AG04450 (cell line): ENCODE measurements around the gene PTGDS. TPM values are rescaled to one million over a fixed set of nuclear protein-coding genes. Genes with fewer than 3 reads are reported as not detected.
A peak's percentile ranks its signal among the peaks of the same experiment; 100 is the strongest.

Source experiments
- CTCF ChIA-PET: fragments of 300-600, 350-600 bp; formaldehyde crosslinking; extraction: SDS; loops from one replicate; lab custom pipeline; 2022; ENCODE audit warnings: antibody characterized with exemption, inconsistent platforms; lab: Charles Lee
- POLR2A ChIA-PET: fragments of 350-600 bp; formaldehyde crosslinking; extraction: SDS; loops from one replicate; lab custom pipeline; 2021; ENCODE audit warnings: antibody characterized with exemption, inconsistent platforms; lab: Yijun Ruan, JAX
- DNase-seq: peaks from one replicate; pipeline ENCODE4 v3.0.0-alpha.2; 2011; ENCODE audit warnings: low read depth, low spot score
- H3K27ac ChIP-seq: one replicate; pipeline ENCODE4 v1.5.1; 2012; ENCODE audit warnings: low read depth, low read length, control low read depth
- H3K27me3 ChIP-seq: one replicate; pipeline ENCODE4 v1.6.0; 2012; ENCODE audit warnings: low read length; ENCODE audit not compliant: control insufficient read depth, insufficient read depth
- H3K4me3 ChIP-seq: 2 replicates; pipeline ENCODE4 v1.5.1; 2011; ENCODE audit warnings: mild to moderate bottlenecking, low read depth, low read length, control low read depth
- H3K9me3 ChIP-seq: 2 replicates; pipeline ENCODE4 v1.5.1; 2012; ENCODE audit warnings: low read length; ENCODE audit not compliant: control insufficient read depth, insufficient read depth
- CTCF ChIP-seq: IDR thresholded peaks from 2 replicates; pipeline ENCODE4 v1.5.1; 2011; ENCODE audit warnings: low read depth, low read length, control low read depth, inconsistent platforms
- polyA plus RNA-seq: library from polyadenylated mRNA; depleted of rRNA; stranded (reverse); fragments of >200 nt; gene quantifications from 2 replicates; pipeline ENCODE4 v1.2.3, GENCODE V29; 2011

The PTGDS gene
- polyA plus RNA-seq, 1 experiment, result 7.8 TPM

GRCh38 chr9:136990242-136990911 is 13.1 kb downstream of the PTGDS start:
- peaks cover 12% of the 10 kb centered on the region for H3K9me3 ChIP-seq
- DNase-seq, result no peak
- peaks cover 17% of the 10 kb centered on the region for H3K27me3 ChIP-seq
- no peak overlapping the region for H3K4me3 ChIP-seq
- H3K27ac ChIP-seq, result no peak overlapping the region
- POLR2A ChIA-PET, result no interaction called here
- CTCF ChIA-PET, result no interaction called here
- TF ChIP-seq CTCF, result no peak

- CTCF ChIA-PET, result interaction anchor here (0.6 to 2.8 kb wide), 4 partner anchors 37 to 72 kb away, joined by 3 to 11 read pairs (median 3); no protein-coding TSS in a partner anchor
These were observed 14.9 kb downstream of the PTGDS start, which contains the start of gene PAXX for GRCh38 chr9:136991993-136992818. Gene PAXX, plus strand, starts transcription at chr9:136992422. Its CDS starts 22 bp downstream, at chr9:136992444.

GRCh38 chr9:136992819-136993369 is 15.6 kb downstream of the PTGDS start:
- CTCF ChIA-PET, result interaction anchor here (1.5 to 2.8 kb wide), 2 partner anchors 37 to 43 kb away, joined by 3 to 11 read pairs; no protein-coding TSS in a partner anchor
- Histone ChIP-seq H3K27ac (no peak overlapping the region), H3K4me3 (peak overlapping the region; percentile 74), H3K9me3 (peaks cover 12% of the 10 kb centered on the region), H3K27me3 (peaks cover 4% of the 10 kb centered on the region)
- DNase-seq, result no peak
- no peak for TF ChIP-seq CTCF
- POLR2A ChIA-PET, result interaction anchor here (1.1 kb wide), 1 partner anchor 284 kb away, joined by 3 read pairs; no protein-coding TSS in a partner anchor

More at GRCh38 chr9:136991993-136992818, 14.9 kb downstream of the PTGDS start, which contains the start of gene PAXX:
- Histone ChIP-seq H3K27ac (no peak within 1 kb of the TSS), H3K4me3 (peak within 1 kb of the TSS; percentile 74), H3K27me3 (peaks cover 6% of the 10 kb centered on the region), H3K9me3 (peaks cover 12% of the 10 kb centered on the region)
- peak; percentile 57 for DNase-seq
- TF ChIP-seq CTCF, result no peak
- POLR2A ChIA-PET, result interaction anchor here (0.6 to 1.1 kb wide), 4 partner anchors 8 to 284 kb away, joined by 3 to 4 read pairs (median 3); partner anchors contain the start of gene EDF1

- Histone ChIP-seq H3K9me3 (peaks cover 12% of the 10 kb centered on the region), H3K27me3 (peaks cover 2% of the 10 kb centered on the region), H3K4me3 (no peak overlapping the region), H3K27ac (no peak overlapping the region)
- no peak for DNase-seq
- ChIA-PET CTCF (interaction anchor here (2.8 kb wide), 1 partner anchor 35 kb away, joined by 11 read pairs; no protein-coding TSS in a partner anchor), POLR2A (no interaction called here)
- TF ChIP-seq CTCF, result no peak
These were observed 17.0 kb downstream of the PTGDS start for GRCh38 chr9:136994180-136994887.
